DOHH2 (cell line): ENCODE data around the gene APOL5.

Source experiments
- H3F3A ChIP-seq: fragments of 200-600 bp; sonication (generic), shearing (Covaris generic); 2 replicates; pipeline ENCODE4 v1.6.0; 2016; ENCODE audit warnings: antibody characterized with exemption, mild to moderate bottlenecking; ENCODE audit not compliant: control insufficient read depth, insufficient read depth
- H3K27ac ChIP-seq: fragments of 200-600 bp; sonication (generic); 2 replicates; pipeline ENCODE4 v1.5.1; 2014; ENCODE audit warnings: low read depth, mild to moderate bottlenecking, low read length, moderate library complexity
- H3K27me3 ChIP-seq: fragments of 200-600 bp; sonication (generic); 2 replicates; pipeline ENCODE4 v1.6.1; 2014; ENCODE audit warnings: mild to moderate bottlenecking, low read length, mixed read lengths; ENCODE audit not compliant: control insufficient read depth
- H3K36me3 ChIP-seq: fragments of 200-600 bp; sonication (generic); 2 replicates; pipeline ENCODE4 v1.6.1; 2014; ENCODE audit warnings: mild to moderate bottlenecking, low read length, moderate library complexity, mixed read lengths; ENCODE audit not compliant: control insufficient read depth
- H3K4me1 ChIP-seq: fragments of 200-600 bp; sonication (generic); 2 replicates; pipeline ENCODE4 v1.6.1; 2014; ENCODE audit warnings: mild to moderate bottlenecking, low read length, mixed read lengths; ENCODE audit not compliant: control insufficient read depth
- H3K4me2 ChIP-seq: fragments of 200-600 bp; sonication (generic); 2 replicates; pipeline ENCODE4 v1.6.0; 2014; ENCODE audit warnings: mild to moderate bottlenecking, low read length, moderate library complexity
- H3K4me3 ChIP-seq: fragments of 200-600 bp; sonication (generic); 2 replicates; pipeline ENCODE4 v1.5.1; 2014; ENCODE audit warnings: mild to moderate bottlenecking, low read length, mixed read lengths
- H3K79me2 ChIP-seq: fragments of 200-600 bp; sonication (generic); 2 replicates; pipeline ENCODE4 v1.6.1; 2014; ENCODE audit warnings: mild to moderate bottlenecking, low read length, mixed read lengths; ENCODE audit not compliant: control insufficient read depth
- H3K9me2 ChIP-seq: fragments of 200-600 bp; sonication (generic); replicated peaks from 2 replicates; pipeline ENCODE4 v1.6.1; 2014; ENCODE audit warnings: mild to moderate bottlenecking, low read length, mixed read lengths; ENCODE audit not compliant: control insufficient read depth
- H3K9me3 ChIP-seq: fragments of 200-600 bp; sonication (generic); 2 replicates; pipeline ENCODE4 v1.6.1; 2014; ENCODE audit warnings: antibody characterized with exemption, low read length, mixed read lengths; ENCODE audit not compliant: control insufficient read depth, insufficient read depth
- H4K20me1 ChIP-seq: fragments of 200-600 bp; sonication (generic); 2 replicates; pipeline ENCODE4 v1.6.0; 2014; ENCODE audit warnings: low read depth, mild to moderate bottlenecking, antibody characterized with exemption, low read length, moderate library complexity; ENCODE audit not compliant: control insufficient read depth, insufficient read depth
- CTCF ChIP-seq: fragments of 200-600 bp; sonication (generic); IDR thresholded peaks from one replicate; pipeline ENCODE4 v1.5.1; 2014; ENCODE audit warnings: antibody characterized with exemption, mild to moderate bottlenecking, low read depth, low read length; ENCODE audit not compliant: poor library complexity, severe bottlenecking
- EZH2phosphoT487 ChIP-seq: fragments of 200-600 bp; sonication (generic); IDR thresholded peaks from 2 replicates; pipeline ENCODE4 v1.6.1; 2017; ENCODE audit warnings: borderline replicate concordance, mild to moderate bottlenecking, antibody characterized with exemption, low read length, moderate library complexity, mixed read lengths

The APOL5 gene

GRCh38 chr22:35726398-35726797 is 8.7 kb downstream of the APOL5 start:
- Histone ChIP-seq H3K4me1 (peaks cover 47% of the 10 kb centered on the region), H3K9me2 (no peaks in the 10 kb centered on the region), H3K36me3 (no peaks in the 10 kb centered on the region), H4K20me1 (no peaks in the 10 kb centered on the region), H3K27ac (no peak overlapping the region), H3K27me3 (no peaks in the 10 kb centered on the region), H3K4me3 (no peak overlapping the region), H3K79me2 (no peaks in the 10 kb centered on the region), H3K9me3 (no peaks in the 10 kb centered on the region), H3K4me2 (peak overlapping the region; percentile 17; the same call in 1 of the 2 replicates), H3F3A (no peaks in the 10 kb centered on the region)
- TF ChIP-seq CTCF (no peak), EZH2phosphoT487 (no peak)

GRCh38 chr22:35726933-35727332 is 9.3 kb downstream of the APOL5 start:
- no peak for TF ChIP-seq EZH2phosphoT487
- Histone ChIP-seq H3K79me2 (no peaks in the 10 kb centered on the region), H3K9me3 (no peaks in the 10 kb centered on the region), H3K27me3 (no peaks in the 10 kb centered on the region), H3K27ac (no peak overlapping the region), H3K9me2 (no peaks in the 10 kb centered on the region), H3K4me1 (peaks cover 47% of the 10 kb centered on the region), H3F3A (no peaks in the 10 kb centered on the region), H3K4me3 (no peak overlapping the region), H3K36me3 (no peaks in the 10 kb centered on the region), H4K20me1 (no peaks in the 10 kb centered on the region), H3K4me2 (peak overlapping the region; percentile 17; the same call in 1 of the 2 replicates)

- Histone ChIP-seq H3K4me1 (peaks cover 47% of the 10 kb centered on the region), H3K4me3 (no peak overlapping the region), H3K36me3 (no peaks in the 10 kb centered on the region), H4K20me1 (no peaks in the 10 kb centered on the region), H3K9me3 (no peaks in the 10 kb centered on the region), H3K27me3 (no peaks in the 10 kb centered on the region), H3K79me2 (no peaks in the 10 kb centered on the region), H3K27ac (no peak overlapping the region), H3K9me2 (no peaks in the 10 kb centered on the region), H3F3A (no peaks in the 10 kb centered on the region), H3K4me2 (no peak overlapping the region)
- TF ChIP-seq EZH2phosphoT487 = no peak
- no peak for TF ChIP-seq CTCF
These were observed 9.8 kb downstream of the APOL5 start for GRCh38 chr22:35727436-35727835.

GRCh38 chr22:35728639-35729308 is 11.1 kb downstream of the APOL5 start:
- peaks cover 39% of the 10 kb centered on the region for H3K4me1 ChIP-seq
- no peaks in the 10 kb centered on the region for H4K20me1 ChIP-seq
- H3K79me2 ChIP-seq = no peaks in the 10 kb centered on the region
- peak overlapping the region; percentile 55 for H3K4me3 ChIP-seq
- peak overlapping the region; percentile 65 for H3K4me2 ChIP-seq
- peak overlapping the region; percentile 50 for H3K27ac ChIP-seq
- H3K27me3 ChIP-seq = no peaks in the 10 kb centered on the region
- TF ChIP-seq EZH2phosphoT487 = no peak
- TF ChIP-seq CTCF = peak; percentile 16
- no peaks in the 10 kb centered on the region for H3K9me2 ChIP-seq
- H3K36me3 ChIP-seq = no peaks in the 10 kb centered on the region
- 0 out of 2 replicates have a peak, but pooled peaks cover 3% of the 10 kb centered on the region for H3F3A ChIP-seq
- no peaks in the 10 kb centered on the region for H3K9me3 ChIP-seq
